Ishikawa (cell line): ENCODE data around the gene TMEM184C.

Experiments
- EGR1 ChIP-seq: IDR thresholded peaks from 2 replicates; pipeline ENCODE4 v1.6.1; 2012
- EP300 ChIP-seq: IDR thresholded peaks from 2 replicates; pipeline ENCODE4 v1.6.1; 2012; ENCODE audit warnings: borderline replicate concordance
- MAX ChIP-seq: IDR thresholded peaks from 2 replicates; pipeline ENCODE4 v1.6.1; 2012
- RAD21 ChIP-seq: IDR thresholded peaks from 2 replicates; pipeline ENCODE4 v1.6.1; 2012; ENCODE audit warnings: low read depth
- TAF1 ChIP-seq: IDR thresholded peaks from 2 replicates; pipeline ENCODE4 v1.6.1; 2012; ENCODE audit warnings: low read depth, mild to moderate bottlenecking
- TCF12 ChIP-seq: IDR thresholded peaks from 2 replicates; pipeline ENCODE4 v1.6.1; 2012; ENCODE audit warnings: low read depth
- TEAD4 ChIP-seq: IDR thresholded peaks from 2 replicates; pipeline ENCODE4 v1.6.1; 2012
- YY1 ChIP-seq: IDR thresholded peaks from 2 replicates; pipeline ENCODE4 v1.6.1; 2012; ENCODE audit warnings: low read depth
- ZBTB7A ChIP-seq: IDR thresholded peaks from 2 replicates; pipeline ENCODE4 v1.6.1; 2012; ENCODE audit warnings: low read depth
- TF ChIP-seq, protein P1 (sequence below): IDR thresholded peaks from 2 replicates; pipeline ENCODE4 v1.6.1; 2012

DNA sequence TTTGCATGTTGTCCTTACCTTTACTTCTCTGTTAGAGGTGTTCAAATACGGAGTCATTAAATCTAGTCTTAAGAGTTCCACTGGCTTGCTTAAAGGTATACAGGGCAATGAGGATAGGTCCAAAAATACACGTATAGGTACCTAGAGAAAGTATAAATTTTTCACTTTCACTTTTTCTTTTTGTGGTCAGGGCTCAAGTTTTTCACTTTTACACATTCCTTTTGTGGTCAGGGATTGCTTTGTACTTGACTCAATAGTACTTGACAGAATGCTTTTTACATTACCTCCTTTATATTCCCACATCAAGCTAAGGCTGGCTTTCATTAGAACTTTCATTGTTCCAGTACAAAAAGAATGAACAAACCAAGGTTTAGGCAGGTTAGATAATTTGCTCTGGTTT is 21.7 kb downstream of the TMEM184C start:
- TF ChIP-seq MAX (no peak), TAF1 (no peak), EGR1 (no peak), RAD21 (no peak), EP300 (no peak), TEAD4 (no peak), YY1 (no peak), TCF12 (no peak), ZBTB7A (no peak)
- TF ChIP-seq, protein P1, sequence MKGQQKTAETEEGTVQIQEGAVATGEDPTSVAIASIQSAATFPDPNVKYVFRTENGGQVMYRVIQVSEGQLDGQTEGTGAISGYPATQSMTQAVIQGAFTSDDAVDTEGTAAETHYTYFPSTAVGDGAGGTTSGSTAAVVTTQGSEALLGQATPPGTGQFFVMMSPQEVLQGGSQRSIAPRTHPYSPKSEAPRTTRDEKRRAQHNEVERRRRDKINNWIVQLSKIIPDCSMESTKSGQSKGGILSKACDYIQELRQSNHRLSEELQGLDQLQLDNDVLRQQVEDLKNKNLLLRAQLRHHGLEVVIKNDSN, result no peak
